Mucosa of descending colon (tissue), 3 donors: ENCODE data around the gene MAGIX. TPM values are rescaled to one million over a fixed set of nuclear protein-coding genes. Genes with fewer than 3 reads are reported as not detected.
"Not testable (repeated sequence)": the region's sequence is repeated elsewhere in the genome, so short reads cannot be mapped to it uniquely, and the experiment has no call there.

Experiments used
- ATAC-seq: fragments of 200-7000 bp; cut with Tn5 transposase; one replicate; pipeline ENCODE4 v1.9.1; 2020; ENCODE audit warnings: mild to moderate bottlenecking, moderate library complexity
- DNase-seq, 3 donors: peaks; one replicate each; pipeline ENCODE4 v3.0.0-alpha.2; 2020
- H3K36me3 ChIP-seq: fragments of 200-600 bp; one replicate; pipeline ENCODE4 v1.8.0; 2021; ENCODE audit warnings: low read depth, mild to moderate bottlenecking
- H3K4me1 ChIP-seq: fragments of 200-600 bp; one replicate; pipeline ENCODE4 v1.8.0; 2021; ENCODE audit warnings: low read depth, mild to moderate bottlenecking
- H3K4me3 ChIP-seq: fragments of 200-600 bp; one replicate; pipeline ENCODE4 v1.8.0; 2021; ENCODE audit warnings: mild to moderate bottlenecking
- H3K9me3 ChIP-seq: fragments of 200-600 bp; one replicate; pipeline ENCODE4 v1.8.0; 2021; ENCODE audit warnings: mild to moderate bottlenecking
- CTCF ChIP-seq: fragments of 200-600 bp; IDR thresholded peaks from one replicate; pipeline ENCODE4 v1.8.0; 2022; ENCODE audit warnings: antibody characterized with exemption, mild to moderate bottlenecking
- intact Hi-C, 2 donors: fragments of 100-400 bp; cut with DNase I in 1 of 2; cut with micrococcal nuclease in 1 of 2; formaldehyde crosslinking; loops; one replicate each; pipeline versions ENCODE4 v1.11.0 to v1.11.1; 2022; cut with DNase I, micrococcal nuclease
- long read RNA-seq, 2 donors: library from polyadenylated mRNA; unstranded; transcript quantifications; one replicate each; pipeline ENCODE4 v2.0.0, GENCODE V29; 2019 to 2021
- total RNA-seq, 3 donors: library from RNA; stranded (reverse); fragmentation: NEBNext Ultra II Directional in 2 of 3; extraction: Animal tissue kit (Norgen Biotek cat#: 25700) in 2 of 3; gene quantifications; one replicate each; pipeline versions ENCODE4 v1.2.1 to v1.2.4, GENCODE V29; 2021 to 2023
- donor health status: DM: no; HTN: no; CAD: no; lungs with moderate emphysema.
- donor health status: DM: no; HTN: no; CAD: no.
- donor health status: DM: no; HTN: yes; CAD: no.

Gene MAGIX
- total RNA-seq, result 10 to 100 TPM in 2 of 3 donors, 1 to 10 TPM in 1; 9.5 to 16.8 (median 15.6) TPM
- long read RNA-seq, donor 1, partial matches to known transcripts, result 3 of 13 reads
- long read RNA-seq, donor 1, other reads (novel, unspliced or antisense), result 8 of 13 reads
- long read RNA-seq, donor 2, partial matches to known transcripts, result 1 of 11 reads
- long read RNA-seq, donor 2, other reads (novel, unspliced or antisense), result 9 of 11 reads

GRCh38 chrX:49162620-49163019 lies at the start of gene MAGIX:
Gene MAGIX (plus strand): TSS chrX:49162758. CDS start chrX:49162890, 132 bp downstream.
- intact Hi-C loops, result no loop called here
- DNase-seq, result peak in 2 of 3 donors; percentile 45 to 57
- no peak within 1 kb of the TSS for H3K4me3 ChIP-seq
- TF ChIP-seq CTCF, result no peak
- no peaks in the 10 kb centered on the region for H3K4me1 ChIP-seq
- H3K36me3 ChIP-seq, result no peaks in the 10 kb centered on the region
- no peak for ATAC-seq
- H3K9me3 ChIP-seq, result no peaks in the 10 kb centered on the region

GRCh38 chrX:49116076-49116475 lies 46.5 kb upstream of the MAGIX start:
- H3K36me3 ChIP-seq, result no peaks in the 10 kb centered on the region
- TF ChIP-seq CTCF, result no peak
- DNase-seq, result no peak
- intact Hi-C loops, result no loop called here
- H3K9me3 ChIP-seq, result no peaks in the 10 kb centered on the region
- no peaks in the 10 kb centered on the region for H3K4me1 ChIP-seq
- ATAC-seq, result no peak
- no peak overlapping the region for H3K4me3 ChIP-seq

DNA sequence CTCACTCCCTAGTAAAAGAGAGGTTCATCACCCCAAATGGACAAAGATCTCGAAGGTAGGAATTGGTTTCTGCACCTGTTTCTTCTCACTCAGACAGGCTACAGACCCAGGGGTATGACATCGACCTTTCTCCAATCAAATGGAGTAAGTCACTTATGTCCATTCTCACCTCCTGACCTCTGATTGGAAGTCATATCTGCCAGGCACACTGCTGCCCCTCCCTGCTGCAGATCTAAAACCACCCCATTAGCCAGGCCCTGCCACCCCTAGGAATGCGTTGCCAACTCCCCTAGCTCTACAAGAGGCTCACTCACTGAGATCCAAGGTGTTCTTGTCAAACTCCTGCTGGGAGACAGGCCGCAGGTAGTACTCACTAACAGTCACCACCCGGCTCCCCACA lies 45.8 kb upstream of the MAGIX start:
- intact Hi-C loops, result no loop called here
- Histone ChIP-seq H3K4me3 (no peak overlapping the region), H3K36me3 (no peaks in the 10 kb centered on the region), H3K4me1 (no peaks in the 10 kb centered on the region), H3K9me3 (no peaks in the 10 kb centered on the region)
- no peak for TF ChIP-seq CTCF
- no peak for DNase-seq
- ATAC-seq, result no peak

DNA sequence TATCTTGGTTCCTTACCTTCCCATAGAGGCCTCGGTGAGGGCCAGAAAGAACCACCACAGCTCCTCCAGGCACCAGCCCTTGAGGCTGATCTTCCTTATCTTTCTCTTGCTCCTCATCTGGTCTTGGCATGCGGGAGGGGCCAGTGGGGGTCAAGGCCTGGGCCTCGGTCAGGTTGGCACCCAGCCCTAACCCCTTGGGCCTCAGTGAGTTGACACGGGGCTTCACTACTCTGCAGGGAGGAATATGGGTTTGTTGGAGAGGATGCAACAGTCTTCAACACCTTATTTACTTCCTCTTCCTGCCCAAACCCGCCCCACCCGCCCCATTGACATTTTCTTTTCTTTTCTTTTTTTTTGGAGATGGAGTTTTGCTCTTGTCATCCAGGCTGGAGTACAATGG lies 45.0 kb upstream of the MAGIX start:
- no peaks in the 10 kb centered on the region for H3K36me3 ChIP-seq
- ATAC-seq, result no peak
- H3K4me1 ChIP-seq, result no peaks in the 10 kb centered on the region
- no peak for DNase-seq
- intact Hi-C loops, result no loop called here
- H3K4me3 ChIP-seq, result no peak overlapping the region
- no peak for TF ChIP-seq CTCF
- no peaks in the 10 kb centered on the region for H3K9me3 ChIP-seq

DNA sequence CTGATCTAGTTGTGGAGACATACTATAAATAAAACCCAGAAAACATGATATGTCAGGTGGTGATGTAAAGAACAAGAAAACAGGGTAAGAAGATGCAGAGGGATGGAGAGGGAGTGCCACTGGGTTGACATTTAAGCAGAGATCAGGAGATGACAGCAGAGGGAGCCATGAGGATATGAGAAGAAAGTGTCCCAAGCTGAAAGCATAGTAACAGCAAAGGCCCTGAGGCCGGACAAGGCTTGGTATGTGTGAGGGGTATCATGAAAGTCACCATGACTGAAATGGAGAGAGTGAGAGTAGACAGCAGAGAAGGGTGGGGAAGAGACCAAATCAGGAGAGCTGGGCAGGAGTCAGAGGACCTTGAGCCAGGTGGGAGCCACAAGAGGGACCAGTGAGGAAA lies 42.5 kb upstream of the MAGIX start:
- intact Hi-C loops, result no loop called here
- DNase-seq (peak in 1 of 3 donors; percentile 33), ATAC-seq (no peak)
- no peak for TF ChIP-seq CTCF
- Histone ChIP-seq H3K36me3 (no peaks in the 10 kb centered on the region), H3K4me3 (no peak overlapping the region), H3K9me3 (no peaks in the 10 kb centered on the region), H3K4me1 (no peaks in the 10 kb centered on the region)

- no peaks in the 10 kb centered on the region for H3K9me3 ChIP-seq
- H3K36me3 ChIP-seq, result no peaks in the 10 kb centered on the region
- H3K4me1 ChIP-seq, result no peaks in the 10 kb centered on the region
- no peak for ATAC-seq
- TF ChIP-seq CTCF, result no peak
- intact Hi-C loops, result no loop called here
- H3K4me3 ChIP-seq, result no peak overlapping the region
- DNase-seq, result no peak
These were observed 40.1 kb upstream of the MAGIX start for GRCh38 chrX:49122499-49122898.

DNA sequence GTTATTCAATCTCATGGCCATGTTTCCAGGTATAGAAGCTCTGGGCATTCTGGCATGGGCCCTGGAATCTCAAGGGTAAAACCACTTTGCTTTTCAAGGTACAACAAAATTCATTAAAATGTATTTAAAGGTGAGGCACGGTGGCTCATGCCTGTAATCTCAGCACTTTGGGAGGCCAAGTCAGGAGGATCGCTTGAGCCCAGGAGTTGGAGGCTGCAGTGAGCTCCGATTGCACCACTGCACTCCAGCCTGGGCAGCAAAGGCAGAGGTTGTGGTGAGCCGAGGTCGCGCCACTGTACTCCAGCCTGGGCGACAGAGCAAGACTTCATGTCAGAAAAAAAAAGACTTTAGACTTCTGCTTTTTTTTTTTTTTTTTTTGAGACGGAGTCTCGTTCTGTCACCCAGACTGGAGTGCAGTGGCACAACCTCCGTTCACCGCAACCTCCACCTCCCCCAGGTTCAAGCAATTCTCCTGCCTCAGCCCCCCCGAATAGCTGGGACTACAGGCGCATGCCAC lies 34.8 kb upstream of the MAGIX start:
- intact Hi-C loops, ATAC-seq, H3K4me3 ChIP-seq: not testable (repeated sequence)

More for the DNA sequence above, 34.8 kb upstream of the MAGIX start:
- H3K9me3 ChIP-seq, H3K36me3 ChIP-seq, DNase-seq, H3K4me1 ChIP-seq: not testable (repeated sequence)
